H1 (cell line): ENCODE measurements around the gene CLEC16A. TPM values are rescaled to one million over a fixed set of nuclear protein-coding genes. Genes with fewer than 3 reads are reported as not detected.

Experiments
- CBX8 ChIP-seq: fragments of 300-800, 300-1000 bp; sonication (generic); IDR thresholded peaks from 2 replicates; pipeline ENCODE4 v1.7.1; 2016; ENCODE audit warnings: low read depth, low read length, borderline replicate concordance
- RNF2 ChIP-seq: fragments of 200-900, 300-1000 bp; sonication (generic); IDR thresholded peaks from 2 replicates; pipeline ENCODE4 v1.7.1; 2016; ENCODE audit warnings: borderline replicate concordance, low read depth, mild to moderate bottlenecking, antibody characterized with exemption, low read length; ENCODE audit not compliant: poor library complexity, severe bottlenecking; ENCODE audit errors: missing control alignments
- polyA plus RNA-seq, 7 experiments: library from polyadenylated mRNA; depleted of rRNA in 3 of 7; stranded (reverse) in 5 of 7; unstranded in 2 of 7; fragments of >200 nt in 5 of 7; fragments of 200-250 nt in 2 of 7; gene quantifications; 1 replicate in 5 of 7; 2 replicates in 1 of 7; 4 replicates in 1 of 7; pipeline versions ENCODE4 v1.2.1 to v1.2.3, GENCODE V29; 2011 to 2013; ENCODE audit warnings: missing spikeins in 2 of 7, mixed read lengths in 2 of 7
- total RNA-seq: library from RNA; stranded (reverse); fragmentation: NEBNext Ultra II Directional; extraction: Animal tissue kit (Norgen Biotek cat#: 25700); gene quantifications from 2 replicates; pipeline ENCODE4 v1.2.1, GENCODE V29; 2021

The CLEC16A gene
- total and polyA plus RNA-seq, 2 of the 8 experiments (the other 6 are each of a cell fraction or from before 2014, with no cell fraction given), result 7.6 to 19.3 TPM

DNA sequence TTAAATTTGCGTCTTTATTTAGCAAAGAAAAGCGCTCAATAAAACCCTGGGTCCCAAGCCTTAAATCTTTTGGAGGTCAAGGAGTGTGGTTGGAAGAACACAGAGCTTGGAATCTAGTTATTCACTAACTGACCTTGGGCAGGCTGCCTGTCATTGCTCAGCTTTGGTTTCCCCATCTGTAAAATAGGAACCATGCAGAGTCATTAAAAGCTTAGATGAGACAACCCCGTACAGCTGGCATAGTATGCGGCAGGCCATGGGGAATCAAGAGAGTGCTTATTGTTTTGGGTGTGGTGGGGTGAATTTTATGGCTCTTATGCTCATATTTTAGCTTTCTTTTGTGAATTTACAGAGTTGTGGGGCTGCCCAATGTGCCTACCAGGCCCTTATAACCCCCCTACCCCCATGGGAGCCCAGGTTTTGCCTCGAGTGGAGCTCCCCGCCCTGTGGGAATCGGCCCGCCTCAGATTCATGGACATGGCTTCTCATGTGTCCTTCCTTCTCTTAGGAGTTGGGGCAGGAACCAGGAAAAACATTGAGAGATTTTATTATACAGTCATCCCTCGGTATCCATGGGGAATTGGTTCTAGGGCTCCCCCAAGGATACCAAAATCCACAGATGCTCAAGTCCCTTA lies 113.5 kb downstream of the CLEC16A start (continued):
- no peak for TF ChIP-seq RNF2
- no peak for TF ChIP-seq CBX8
